HG03066 (cell line): Measurements from ENCODE around the gene OSBPL6.
"Not testable (repeated sequence)": the region's sequence is repeated elsewhere in the genome, so short reads cannot be mapped to it uniquely, and the experiment has no call there.

Source experiments
- ATAC-seq: cut with Tn5 transposase; IDR thresholded peaks from one replicate; pipeline ENCODE4 v1.9.1; 2021; ENCODE audit warnings: low read depth; ENCODE audit not compliant: unreplicated experiment

OSBPL6 gene

DNA sequence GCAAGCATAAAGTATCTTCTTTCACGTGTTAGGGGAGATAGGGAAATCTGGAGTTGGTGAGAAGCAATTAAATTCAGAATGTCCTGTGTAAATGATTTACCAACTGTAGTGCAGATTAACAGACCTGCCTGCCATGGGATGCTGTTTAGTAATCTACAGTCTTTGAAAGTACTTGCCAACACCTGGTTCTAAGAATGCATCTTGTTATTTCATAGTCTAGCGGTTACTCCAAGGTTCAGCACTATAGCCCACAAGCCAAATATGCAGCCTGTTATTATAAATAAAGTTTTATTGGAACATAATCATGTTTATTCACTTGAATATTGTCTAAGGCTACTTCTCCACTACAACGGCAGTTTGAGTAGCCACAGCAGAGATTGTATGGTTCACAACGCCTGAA is 100.8 kb downstream of the OSBPL6 start:
- ATAC-seq = no peak

DNA sequence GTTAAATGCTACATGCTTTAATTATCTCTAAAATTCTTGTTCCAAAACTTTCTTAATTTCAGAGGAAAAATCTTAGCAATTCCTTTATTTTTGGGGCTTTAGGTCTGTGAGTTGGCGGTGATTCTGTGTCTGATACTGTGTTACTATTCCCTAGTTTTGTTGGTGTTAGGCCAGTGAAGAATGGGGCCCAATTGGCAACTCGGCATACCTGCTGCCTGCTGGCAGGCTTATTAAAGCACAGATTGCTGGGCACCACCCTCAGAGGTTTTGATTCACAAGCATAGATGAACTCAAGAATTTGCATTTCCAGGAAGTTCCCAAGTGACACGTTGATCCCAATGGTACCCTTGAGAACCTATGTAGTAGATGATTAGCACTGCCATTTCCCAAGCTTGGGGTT is 101.6 kb downstream of the OSBPL6 start:
- no peak for ATAC-seq

DNA sequence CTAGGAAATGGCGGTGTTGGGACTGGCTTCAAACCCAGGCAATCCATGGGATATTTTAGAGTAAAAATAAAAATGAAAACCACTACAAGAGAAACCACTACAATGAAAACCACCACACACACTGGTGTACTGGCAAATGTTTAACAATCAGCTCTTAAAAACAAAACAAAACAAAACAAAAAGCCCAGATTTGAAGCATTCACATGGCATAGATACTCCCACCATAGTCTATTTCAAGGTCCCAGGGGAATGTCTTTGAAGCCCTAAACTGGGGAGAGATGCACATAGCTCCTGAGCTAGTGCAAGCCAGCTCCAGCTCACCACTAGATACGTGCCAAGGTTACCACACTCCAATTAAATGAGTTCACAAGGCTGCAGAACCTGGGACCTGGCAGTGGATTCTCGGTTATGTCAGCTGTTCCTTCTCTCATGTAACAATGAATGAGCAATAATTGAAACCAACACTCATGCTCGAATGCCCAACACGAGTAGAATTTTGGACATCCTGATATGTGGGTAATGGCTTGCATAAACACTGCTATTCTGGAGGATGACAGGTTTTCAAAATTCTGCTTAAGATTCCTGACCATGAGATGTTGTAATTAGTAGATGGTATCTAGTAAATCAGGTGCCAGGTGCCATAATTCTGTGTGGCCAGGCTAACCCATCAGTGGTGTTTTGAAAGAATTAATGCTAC is 102.2 kb downstream of the OSBPL6 start:
- no peak for ATAC-seq

- ATAC-seq = no peak
Measured at GRCh38 chr2:178297091-178297411, 102.7 kb downstream of the OSBPL6 start.

GRCh38 chr2:178298785-178299212 is 104.5 kb downstream of the OSBPL6 start:
- no peak for ATAC-seq

- no peak for ATAC-seq
Measured at GRCh38 chr2:178301649-178302238, 107.4 kb downstream of the OSBPL6 start.

- ATAC-seq = no peak
Measured at GRCh38 chr2:178304333-178304732, 110.0 kb downstream of the OSBPL6 start.

GRCh38 chr2:178306352-178307073 is 112.2 kb downstream of the OSBPL6 start:
- ATAC-seq = peak; percentile 99

DNA sequence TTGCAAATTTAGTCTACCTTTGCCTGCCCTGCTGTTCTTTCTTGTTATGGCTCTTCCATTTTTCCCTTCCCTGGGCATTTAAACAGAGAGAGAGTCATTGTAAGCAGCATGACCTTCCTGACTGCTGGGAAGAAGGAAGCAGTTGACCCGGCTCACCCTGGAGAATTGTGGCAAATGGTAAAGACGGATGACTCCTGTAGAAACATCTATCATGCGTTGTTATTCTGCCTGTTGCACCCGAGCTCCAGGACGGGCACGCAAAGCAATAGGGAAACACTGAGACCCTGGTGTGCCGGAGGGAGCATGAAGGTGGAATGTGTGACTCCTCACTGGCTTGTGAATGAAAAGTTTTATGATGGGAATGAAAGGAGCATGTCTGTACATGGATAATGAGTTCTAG is 113.3 kb downstream of the OSBPL6 start:
- ATAC-seq = no peak

DNA sequence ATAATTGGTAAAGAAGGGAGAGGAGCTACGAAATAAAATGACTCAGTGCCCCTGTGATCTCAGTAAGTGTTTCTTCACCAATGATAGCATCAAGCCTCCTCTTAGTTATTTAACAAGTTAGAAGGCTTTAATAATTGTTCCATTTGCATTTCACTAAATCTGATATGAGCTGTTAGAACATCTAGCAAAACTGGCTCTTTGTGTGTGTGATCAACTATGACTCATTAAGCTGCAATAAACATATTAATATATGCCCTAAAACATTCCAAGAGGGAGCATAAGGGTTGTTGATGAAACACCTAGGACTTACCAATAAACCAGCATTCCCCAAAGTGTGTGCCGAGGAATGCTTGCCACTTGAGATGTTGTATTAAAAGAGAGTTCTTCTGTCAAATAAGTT is 115.2 kb downstream of the OSBPL6 start:
- ATAC-seq = no peak

DNA sequence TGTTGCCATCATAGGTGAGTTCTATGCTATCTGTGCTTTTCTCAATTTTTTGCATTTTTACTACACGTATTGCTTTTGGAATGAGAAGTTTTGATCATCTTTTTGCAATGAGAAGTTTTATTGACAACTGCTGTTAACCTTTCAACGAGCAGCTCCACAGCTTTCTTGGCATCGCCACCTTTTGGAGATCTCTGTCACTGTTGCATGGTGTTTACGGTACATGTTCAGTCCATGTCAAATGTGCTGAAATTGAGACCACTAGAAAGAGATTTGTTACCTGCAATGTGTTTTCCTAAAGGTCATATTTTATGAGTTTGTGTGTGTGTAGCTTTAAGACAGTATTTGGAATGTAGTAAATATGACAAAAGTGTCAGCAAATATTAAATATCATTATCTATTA is 120.8 kb downstream of the OSBPL6 start:
- ATAC-seq = no peak

DNA sequence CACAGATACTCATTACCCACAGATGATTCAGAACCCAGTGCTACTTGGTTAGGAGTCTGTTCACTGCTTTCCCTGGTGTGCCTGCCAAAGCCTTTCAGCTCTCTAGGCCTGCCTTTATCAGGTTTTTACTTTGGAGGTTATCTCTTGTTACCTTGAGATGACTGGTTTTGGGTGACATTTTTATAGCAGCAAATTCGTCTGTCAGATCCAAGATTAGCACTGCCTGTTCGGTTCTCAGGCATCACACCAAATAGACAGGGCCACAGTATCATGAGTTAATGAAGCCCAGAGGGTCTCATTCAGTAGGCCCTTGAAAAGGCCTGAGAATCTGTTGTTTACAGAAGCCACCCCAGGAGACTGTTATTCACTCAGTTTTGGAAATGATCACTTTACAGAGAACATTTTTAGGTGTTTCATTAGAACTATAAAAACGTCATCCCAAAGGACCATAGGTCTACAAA is 121.2 kb downstream of the OSBPL6 start:
- no peak for ATAC-seq

GRCh38 chr2:178317811-178318210 is 123.5 kb downstream of the OSBPL6 start:
- no peak for ATAC-seq

GRCh38 chr2:178320011-178320585 is 125.8 kb downstream of the OSBPL6 start:
- no peak for ATAC-seq

DNA sequence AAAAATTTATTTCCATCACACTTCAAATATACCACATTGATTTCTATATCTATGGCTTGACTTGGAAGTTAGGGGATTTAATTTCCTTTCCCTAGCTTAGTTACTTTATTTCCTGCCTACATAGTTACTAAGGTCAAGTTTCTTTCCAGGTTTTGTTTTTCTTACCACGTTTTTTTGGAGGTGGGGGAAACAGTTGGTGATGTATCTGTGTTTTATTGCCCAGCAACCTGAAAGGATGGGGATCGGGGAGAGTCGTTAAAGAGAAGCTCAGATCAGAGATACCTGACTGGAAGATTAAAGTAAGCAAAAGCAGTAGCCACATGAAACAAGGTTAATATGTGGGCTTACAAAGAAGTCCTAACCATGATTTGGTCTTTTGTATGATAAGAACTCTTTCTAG is 127.8 kb downstream of the OSBPL6 start:
- no peak for ATAC-seq

- ATAC-seq = not testable (repeated sequence)
Measured at GRCh38 chr2:178323331-178323730, 129.0 kb downstream of the OSBPL6 start.

GRCh38 chr2:178324077-178324476 is 129.8 kb downstream of the OSBPL6 start:
- no peak for ATAC-seq

DNA sequence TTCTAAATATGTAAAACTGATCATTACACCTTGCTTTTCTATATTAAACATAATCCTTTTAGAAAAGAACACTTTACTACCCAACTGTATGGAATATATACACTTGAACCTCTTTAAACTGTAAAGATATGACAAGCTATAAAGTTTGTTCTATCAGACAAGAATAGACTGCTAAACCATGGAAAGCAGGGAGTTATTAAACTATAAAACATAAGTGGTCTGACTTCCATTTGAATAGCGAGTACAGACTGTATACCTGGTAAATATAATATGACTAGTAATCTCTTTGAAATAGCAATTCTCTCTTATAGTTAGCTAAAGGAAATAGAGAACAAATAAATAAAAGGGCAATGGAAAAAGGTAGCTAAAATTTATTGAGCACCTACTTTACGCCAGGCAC is 131.0 kb downstream of the OSBPL6 start:
- no peak for ATAC-seq

DNA sequence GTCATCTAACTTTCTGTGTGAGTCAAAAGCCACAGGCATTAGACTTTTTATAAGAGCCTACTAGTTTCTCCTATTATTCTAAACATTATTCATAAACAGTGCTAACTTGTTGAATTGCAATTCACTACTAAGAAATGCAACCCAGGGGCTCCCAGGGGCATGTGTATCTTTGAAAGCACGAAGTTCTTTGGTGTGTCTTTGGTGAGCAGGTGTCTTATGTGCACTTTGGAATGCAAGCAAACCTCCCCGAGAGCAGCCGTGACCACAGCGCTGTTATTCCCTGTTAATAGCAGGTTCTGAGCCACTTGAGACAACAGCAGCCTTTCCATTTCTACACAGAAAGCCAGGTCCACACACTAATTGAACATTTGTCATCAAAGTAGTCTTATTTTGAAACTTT is 133.2 kb downstream of the OSBPL6 start:
- no peak for ATAC-seq

- ATAC-seq = no peak
Measured at GRCh38 chr2:178328037-178328436, 133.7 kb downstream of the OSBPL6 start.

DNA sequence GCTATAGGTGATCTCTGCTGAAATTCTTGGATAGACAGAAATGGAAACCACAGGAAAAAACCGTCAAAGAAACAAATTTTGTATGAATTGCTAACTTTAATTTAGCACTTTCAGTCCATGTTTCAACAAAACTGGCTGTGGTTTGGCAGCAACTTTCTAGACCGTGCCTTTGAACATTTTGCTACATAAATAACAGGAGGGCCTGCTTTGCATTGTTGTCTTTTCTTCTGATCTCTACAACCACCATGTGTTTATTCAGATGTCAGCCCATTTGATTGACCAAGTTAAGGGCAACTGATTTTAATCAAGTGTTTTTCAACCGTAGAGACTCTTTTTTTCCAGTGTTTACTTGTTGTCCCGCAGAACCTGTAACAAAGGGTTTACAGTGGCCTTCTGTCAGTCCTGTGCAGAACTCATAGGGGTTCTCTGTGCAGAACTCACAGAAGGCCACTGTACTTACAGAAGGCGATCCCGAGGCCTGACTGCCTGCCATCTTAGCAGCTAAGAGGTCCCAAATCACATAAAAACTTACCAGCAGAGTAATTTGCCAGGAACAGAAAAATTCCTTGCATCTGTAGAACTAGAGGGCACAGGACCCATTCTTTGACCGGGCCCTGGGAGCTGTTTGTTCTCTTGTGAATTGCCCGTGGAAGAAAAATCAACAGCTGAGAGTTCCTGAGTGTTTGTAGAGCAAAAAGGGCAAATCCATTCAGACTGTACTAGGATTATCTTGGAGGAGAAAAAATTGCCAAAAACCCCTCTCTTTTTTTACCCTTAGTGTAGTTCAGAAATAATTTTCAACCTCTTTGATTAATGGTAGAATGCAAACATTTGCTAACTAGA is 136.1 kb downstream of the OSBPL6 start:
- no peak for ATAC-seq
